Activated CD4-positive, alpha-beta T cell treated with anti-CD3 and anti-CD28 coated beads, Interleukin-10, Interleukin-2, amounts not matched to agents 100 ng/mL and 50 ng/mL, durations not matched to agents 16 hours and 8 hours (primary cell): ENCODE measurements around the gene SYCN.
"Not testable (repeated sequence)": the region's sequence is repeated elsewhere in the genome, so short reads cannot be mapped to it uniquely, and the experiment has no call there.

Experiments used
- DNase-seq: peaks from one replicate; pipeline ENCODE4 v3.0.0-alpha.2; 2020

SYCN gene

GRCh38 chr19:39223703-39224279, 19.7 kb upstream of the SYCN start:
- DNase-seq, result no peak

GRCh38 chr19:39219108-39219507, 15.0 kb upstream of the SYCN start:
- DNase-seq, result not testable (repeated sequence)

GRCh38 chr19:39218230-39219007, 14.4 kb upstream of the SYCN start:
- no peak for DNase-seq

- no peak for DNase-seq
Observed at GRCh38 chr19:39217094-39217493, 13.0 kb upstream of the SYCN start.

- not testable (repeated sequence) for DNase-seq
Observed at GRCh38 chr19:39215323-39215722, 11.3 kb upstream of the SYCN start.

- peak; percentile 66 for DNase-seq
Observed at GRCh38 chr19:39212375-39212742, 8.3 kb upstream of the SYCN start.

- no peak for DNase-seq
Observed at GRCh38 chr19:39211731-39212374, 7.8 kb upstream of the SYCN start.

- DNase-seq, result no peak
Observed at GRCh38 chr19:39209196-39209595, 5.1 kb upstream of the SYCN start.

- DNase-seq, result no peak
Observed at GRCh38 chr19:39208175-39208795, 4.2 kb upstream of the SYCN start.

GRCh38 chr19:39207293-39207836, 3.3 kb upstream of the SYCN start:
- DNase-seq, result no peak

- no peak for DNase-seq
Observed at GRCh38 chr19:39206122-39206521, 2.1 kb upstream of the SYCN start.

GRCh38 chr19:39205449-39205764, 1.3 kb upstream of the SYCN start:
- DNase-seq, result no peak

GRCh38 chr19:39202998-39203355, 1.1 kb downstream of the SYCN start:
- DNase-seq, result no peak

GRCh38 chr19:39200803-39201115, 3.3 kb downstream of the SYCN start:
- no peak for DNase-seq

- no peak for DNase-seq
Observed at GRCh38 chr19:39200066-39200802, 3.8 kb downstream of the SYCN start.

- DNase-seq, result no peak
Observed at GRCh38 chr19:39199025-39199424, 5.0 kb downstream of the SYCN start.

GRCh38 chr19:39197808-39198207, 6.3 kb downstream of the SYCN start:
- DNase-seq, result no peak

GRCh38 chr19:39196860-39197562, 7.1 kb downstream of the SYCN start, which contains the start of gene NCCRP1:
TSS of gene NCCRP1 (plus strand) at chr19:39196964. CDS start at chr19:39196983, 19 bp downstream.
- no peak for DNase-seq

- no peak for DNase-seq
Observed at GRCh38 chr19:39196320-39196719, 7.7 kb downstream of the SYCN start.

GRCh38 chr19:39195755-39196154, 8.3 kb downstream of the SYCN start:
- no peak for DNase-seq

- no peak for DNase-seq
Observed at GRCh38 chr19:39194832-39195542, 9.1 kb downstream of the SYCN start.

GRCh38 chr19:39193803-39194202, 10.3 kb downstream of the SYCN start:
- DNase-seq, result no peak
